ENCODE results near the gene NHERF1. TPM values are rescaled to one million over a fixed set of nuclear protein-coding genes. Genes with fewer than 3 reads are reported as not detected.

The NHERF1 gene
- total RNA-seq, 2 experiments from 2014 or later, result 70.8 to 77.6 TPM

DNA sequence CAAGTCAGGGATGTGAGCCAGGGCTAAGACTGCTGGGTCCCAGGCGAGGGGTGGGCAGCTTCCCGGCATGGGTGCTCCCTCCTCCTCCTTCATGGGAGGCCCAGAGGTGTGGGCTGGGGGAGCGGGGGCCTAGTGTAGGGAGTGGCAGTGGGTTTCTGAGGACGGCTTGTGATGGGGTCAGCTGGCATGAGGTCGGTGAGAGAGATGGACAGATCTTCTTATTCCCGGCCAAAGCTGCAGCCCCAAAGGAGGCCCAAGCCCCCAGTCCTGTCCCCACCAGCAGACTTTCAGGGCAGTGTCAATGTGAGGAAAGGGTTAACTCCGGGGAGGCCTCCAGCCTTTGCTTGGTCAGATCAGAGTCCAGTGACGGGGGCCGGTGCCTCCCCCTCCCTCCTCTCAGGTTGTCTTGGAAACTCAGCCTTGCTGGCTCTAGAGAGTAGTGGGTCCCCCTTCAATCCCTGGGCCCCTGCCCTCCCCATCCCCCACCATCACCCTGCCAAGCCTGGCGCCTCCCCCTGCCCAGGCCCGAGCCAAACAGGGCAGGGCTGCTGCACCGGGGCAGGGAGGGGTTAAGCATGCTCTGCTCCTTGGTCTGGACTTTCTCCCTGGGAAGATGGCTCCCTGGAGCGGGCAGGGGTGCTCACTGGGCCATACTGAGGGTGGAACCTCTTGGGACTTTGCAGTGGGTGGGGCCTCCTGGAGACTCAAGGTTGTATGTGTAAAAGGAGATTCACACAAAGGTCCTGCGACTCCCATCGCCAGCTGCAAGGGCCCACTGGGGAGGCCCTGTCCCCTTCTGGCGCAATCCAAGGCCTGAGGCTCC is 15.3 kb downstream of the NHERF1 start:
- no peaks in the 10 kb centered on the region for H3K27me3 Mint-ChIP-seq (ENCODE audit: low read depth)
- peaks cover 7% of the 10 kb centered on the region for H3K36me3 Mint-ChIP-seq (ENCODE audit: low read depth)
- CTCF ChIA-PET, result interaction anchor here (0.7 kb wide), 1 partner anchor 27 kb away, joined by 3 read pairs; no protein-coding TSS in a partner anchor
- H3K9me3 Mint-ChIP-seq, result no peaks in the 10 kb centered on the region
- H3K4me1 Mint-ChIP-seq (ENCODE audit: low read depth), result peaks cover 25% of the 10 kb centered on the region
- H3K4me3 Mint-ChIP-seq, result no peak overlapping the region
- H3K27ac Mint-ChIP-seq, result no peak overlapping the region
- DNase-seq, result no peak
- intact Hi-C loops (cut with micrococcal nuclease), result no loop called here

- Mint-ChIP-seq H3K9me3 (no peaks in the 10 kb centered on the region), H3K4me3 (no peak overlapping the region), H3K4me1 (ENCODE audit: low read depth) (peaks cover 17% of the 10 kb centered on the region), H3K36me3 (ENCODE audit: low read depth) (peaks cover 9% of the 10 kb centered on the region), H3K27me3 (ENCODE audit: low read depth) (no peaks in the 10 kb centered on the region), H3K27ac (no peak overlapping the region)
- no peak for DNase-seq
- CTCF ChIA-PET, result interaction anchor here (0.7 kb wide), 1 partner anchor 26 kb away, joined by 3 read pairs; no protein-coding TSS in a partner anchor
- intact Hi-C loops (cut with micrococcal nuclease), result no loop called here
These were observed 16.4 kb downstream of the NHERF1 start for GRCh38 chr17:74764751-74765286.

- intact Hi-C loops (cut with micrococcal nuclease), result no loop called here
- Mint-ChIP-seq H3K27me3 (ENCODE audit: low read depth) (no peaks in the 10 kb centered on the region), H3K36me3 (ENCODE audit: low read depth) (peaks cover 11% of the 10 kb centered on the region), H3K4me1 (ENCODE audit: low read depth) (peaks cover 16% of the 10 kb centered on the region), H3K27ac (peak overlapping the region; percentile 56), H3K4me3 (no peak overlapping the region), H3K9me3 (no peaks in the 10 kb centered on the region)
- no peak for DNase-seq
- CTCF ChIA-PET, result no interaction called here
These were observed 18.0 kb downstream of the NHERF1 start for GRCh38 chr17:74766413-74766812.

DNA sequence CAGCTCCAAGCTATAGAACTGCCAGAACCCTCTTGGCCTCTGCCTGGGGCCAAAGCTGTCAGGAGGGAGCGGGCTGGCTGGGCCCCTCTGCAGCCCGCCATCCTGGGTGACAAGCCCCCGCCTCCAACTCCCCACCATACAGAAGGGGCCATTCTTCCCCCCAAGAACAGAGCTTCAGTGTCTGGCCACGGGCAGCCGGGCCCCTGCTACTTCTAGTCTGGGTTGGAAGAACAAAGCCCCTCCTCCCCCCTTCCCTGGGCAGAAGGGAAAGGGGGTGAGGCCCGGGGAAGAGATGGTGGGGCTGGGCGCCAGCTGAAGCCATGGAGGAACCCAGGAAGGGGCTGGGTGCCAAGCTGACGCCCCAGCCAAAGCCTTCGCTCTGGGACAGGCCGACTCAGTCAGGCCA is 18.7 kb downstream of the NHERF1 start:
- H3K4me3 Mint-ChIP-seq, result no peak overlapping the region
- no peak for DNase-seq
- H3K27me3 Mint-ChIP-seq (ENCODE audit: low read depth), result no peaks in the 10 kb centered on the region
- CTCF ChIA-PET, result interaction anchor here (1.0 kb wide), 1 partner anchor 9 kb away, joined by 4 read pairs; the partner anchor contains the start of gene NAT9
- H3K4me1 Mint-ChIP-seq (ENCODE audit: low read depth), result peaks cover 16% of the 10 kb centered on the region
- intact Hi-C loops (cut with micrococcal nuclease), result no loop called here
- peaks cover 11% of the 10 kb centered on the region for H3K36me3 Mint-ChIP-seq (ENCODE audit: low read depth)
- H3K27ac Mint-ChIP-seq, result no peak overlapping the region
- no peaks in the 10 kb centered on the region for H3K9me3 Mint-ChIP-seq

DNA sequence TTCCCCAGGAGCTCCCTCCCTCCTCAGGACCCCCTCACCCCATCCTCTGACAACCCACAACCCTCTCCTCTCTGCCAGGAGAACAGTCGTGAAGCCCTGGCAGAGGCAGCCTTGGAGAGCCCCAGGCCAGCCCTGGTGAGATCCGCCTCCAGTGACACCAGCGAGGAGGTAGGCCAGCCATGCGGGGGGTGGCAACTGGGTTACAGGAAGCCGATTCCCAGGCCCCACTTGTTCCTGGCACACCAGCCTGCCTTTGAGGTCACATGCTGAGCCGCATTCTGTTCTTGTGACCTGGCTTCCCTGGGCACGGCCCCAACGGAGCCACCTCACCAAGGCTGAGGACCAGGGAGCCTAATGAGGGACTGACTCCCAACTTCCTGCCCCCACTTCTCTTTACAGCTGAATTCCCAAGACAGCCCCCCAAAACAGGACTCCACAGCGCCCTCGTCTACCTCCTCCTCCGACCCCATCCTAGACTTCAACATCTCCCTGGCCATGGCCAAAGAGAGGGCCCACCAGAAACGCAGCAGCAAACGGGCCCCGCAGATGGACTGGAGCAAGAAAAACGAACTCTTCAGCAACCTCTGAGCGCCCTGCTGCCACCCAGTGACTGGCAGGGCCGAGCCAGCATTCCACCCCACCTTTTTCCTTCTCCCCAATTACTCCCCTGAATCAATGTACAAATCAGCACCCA is 19.8 kb downstream of the NHERF1 start:
- no peak overlapping the region for H3K4me3 Mint-ChIP-seq
- peak overlapping the region; percentile 71 for H3K27ac Mint-ChIP-seq

DNA sequence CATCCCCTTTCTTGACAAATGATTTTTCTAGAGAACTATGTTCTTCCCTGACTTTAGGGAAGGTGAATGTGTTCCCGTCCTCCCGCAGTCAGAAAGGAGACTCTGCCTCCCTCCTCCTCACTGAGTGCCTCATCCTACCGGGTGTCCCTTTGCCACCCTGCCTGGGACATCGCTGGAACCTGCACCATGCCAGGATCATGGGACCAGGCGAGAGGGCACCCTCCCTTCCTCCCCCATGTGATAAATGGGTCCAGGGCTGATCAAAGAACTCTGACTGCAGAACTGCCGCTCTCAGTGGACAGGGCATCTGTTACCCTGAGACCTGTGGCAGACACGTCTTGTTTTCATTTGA is 20.3 kb downstream of the NHERF1 start:
- CTCF ChIA-PET, result interaction anchor here (1.3 to 3.6 kb wide), 4 partner anchors 9 to 111 kb away, joined by 4 to 59 read pairs (median 31); no protein-coding TSS in a partner anchor
- Mint-ChIP-seq H3K4me3 (no peak overlapping the region), H3K27me3 (ENCODE audit: low read depth) (no peaks in the 10 kb centered on the region), H3K4me1 (ENCODE audit: low read depth) (peaks cover 22% of the 10 kb centered on the region), H3K9me3 (no peaks in the 10 kb centered on the region), H3K36me3 (ENCODE audit: low read depth) (peaks cover 15% of the 10 kb centered on the region), H3K27ac (peak overlapping the region; percentile 71)
- no peak for DNase-seq
- intact Hi-C loops (cut with micrococcal nuclease), result no loop called here

More for the DNA sequence above, 19.8 kb downstream of the NHERF1 start:
- no peaks in the 10 kb centered on the region for H3K27me3 Mint-ChIP-seq (ENCODE audit: low read depth)
- CTCF ChIA-PET, result interaction anchor here (1.0 kb wide), 1 partner anchor 8 kb away, joined by 4 read pairs; the partner anchor contains the start of gene NAT9
- H3K9me3 Mint-ChIP-seq, result no peaks in the 10 kb centered on the region
- H3K36me3 Mint-ChIP-seq (ENCODE audit: low read depth), result peaks cover 15% of the 10 kb centered on the region
- peaks cover 20% of the 10 kb centered on the region for H3K4me1 Mint-ChIP-seq (ENCODE audit: low read depth)
- intact Hi-C loops (cut with micrococcal nuclease), result no loop called here
- DNase-seq, result no peak

DNA sequence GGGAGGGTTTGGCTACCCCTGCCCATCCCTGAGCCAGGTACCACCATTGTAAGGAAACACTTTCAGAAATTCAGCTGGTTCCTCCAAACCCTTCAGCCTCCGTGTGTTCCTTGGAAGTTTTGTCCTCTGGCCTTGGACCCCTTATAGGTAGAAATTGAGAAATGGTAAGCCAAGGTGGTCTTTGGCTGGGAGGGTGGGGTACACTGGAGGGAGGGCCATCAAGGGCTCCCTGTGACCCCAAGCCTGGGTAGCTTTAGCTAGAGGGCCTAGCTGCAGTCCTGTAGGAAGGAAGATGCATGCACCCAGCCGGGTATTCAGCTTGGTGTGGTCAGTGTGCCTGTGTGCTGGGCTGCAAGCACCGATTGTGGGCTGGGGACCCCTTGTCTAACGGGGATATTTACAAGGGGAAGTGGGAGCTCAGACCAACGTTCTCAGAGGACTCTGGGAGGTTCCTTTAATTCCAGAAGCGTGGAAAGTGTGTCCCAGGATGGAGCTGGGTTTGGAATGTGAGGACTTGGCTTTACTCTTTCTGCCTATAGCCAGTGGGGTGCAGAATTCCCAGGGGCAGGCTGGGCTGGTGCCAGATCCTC is 20.9 kb downstream of the NHERF1 start:
- intact Hi-C loops (cut with micrococcal nuclease), result no loop called here
- peaks cover 19% of the 10 kb centered on the region for H3K36me3 Mint-ChIP-seq (ENCODE audit: low read depth)
- H3K9me3 Mint-ChIP-seq, result no peaks in the 10 kb centered on the region
- CTCF ChIA-PET, result interaction anchor here (0.6 to 3.6 kb wide), 8 partner anchors 10 to 112 kb away, joined by 3 to 59 read pairs (median 8); partner anchors contain the start of gene RAB37
- peak overlapping the region; percentile 71 for H3K27ac Mint-ChIP-seq
- H3K4me3 Mint-ChIP-seq, result no peak overlapping the region
- no peaks in the 10 kb centered on the region for H3K27me3 Mint-ChIP-seq (ENCODE audit: low read depth)
- DNase-seq, result no peak
- peaks cover 27% of the 10 kb centered on the region for H3K4me1 Mint-ChIP-seq (ENCODE audit: low read depth)

GRCh38 chr17:74769856-74770497 is 21.5 kb downstream of the NHERF1 start:
- H3K27ac Mint-ChIP-seq, result peak overlapping the region; percentile 79
- CTCF ChIA-PET, result interaction anchor here (0.6 to 3.6 kb wide), 10 partner anchors 10 to 113 kb away, joined by 3 to 59 read pairs (median 10); partner anchors contain the start of gene RAB37
- no peaks in the 10 kb centered on the region for H3K9me3 Mint-ChIP-seq
- no peaks in the 10 kb centered on the region for H3K27me3 Mint-ChIP-seq (ENCODE audit: low read depth)
- peaks cover 19% of the 10 kb centered on the region for H3K36me3 Mint-ChIP-seq (ENCODE audit: low read depth)
- H3K4me1 Mint-ChIP-seq (ENCODE audit: low read depth), result peaks cover 27% of the 10 kb centered on the region
- no peak for DNase-seq
- no peak overlapping the region for H3K4me3 Mint-ChIP-seq
- intact Hi-C loops (cut with micrococcal nuclease), result loop anchor here (1.0 kb wide), 4 partner anchors 11 to 113 kb away; partner anchors contain the start of gene NHERF1

GRCh38 chr17:74770498-74771318 is 22.3 kb downstream of the NHERF1 start:
- CTCF ChIA-PET, result interaction anchor here (0.6 to 3.6 kb wide), 19 partner anchors 9 to 116 kb away, joined by 3 to 59 read pairs (median 5); partner anchors contain the start of gene RAB37
- H3K36me3 Mint-ChIP-seq (ENCODE audit: low read depth), result peaks cover 20% of the 10 kb centered on the region
- intact Hi-C loops (cut with micrococcal nuclease), result loop anchor here (1.0 kb wide), 4 partner anchors 11 to 113 kb away; partner anchors contain the start of gene NHERF1
- peak overlapping the region; percentile 79 for H3K27ac Mint-ChIP-seq
- DNase-seq, result peak; percentile 84
- H3K9me3 Mint-ChIP-seq, result no peaks in the 10 kb centered on the region
- no peak overlapping the region for H3K4me3 Mint-ChIP-seq
- peaks cover 32% of the 10 kb centered on the region for H3K4me1 Mint-ChIP-seq (ENCODE audit: low read depth)
- H3K27me3 Mint-ChIP-seq (ENCODE audit: low read depth), result no peaks in the 10 kb centered on the region

DNA sequence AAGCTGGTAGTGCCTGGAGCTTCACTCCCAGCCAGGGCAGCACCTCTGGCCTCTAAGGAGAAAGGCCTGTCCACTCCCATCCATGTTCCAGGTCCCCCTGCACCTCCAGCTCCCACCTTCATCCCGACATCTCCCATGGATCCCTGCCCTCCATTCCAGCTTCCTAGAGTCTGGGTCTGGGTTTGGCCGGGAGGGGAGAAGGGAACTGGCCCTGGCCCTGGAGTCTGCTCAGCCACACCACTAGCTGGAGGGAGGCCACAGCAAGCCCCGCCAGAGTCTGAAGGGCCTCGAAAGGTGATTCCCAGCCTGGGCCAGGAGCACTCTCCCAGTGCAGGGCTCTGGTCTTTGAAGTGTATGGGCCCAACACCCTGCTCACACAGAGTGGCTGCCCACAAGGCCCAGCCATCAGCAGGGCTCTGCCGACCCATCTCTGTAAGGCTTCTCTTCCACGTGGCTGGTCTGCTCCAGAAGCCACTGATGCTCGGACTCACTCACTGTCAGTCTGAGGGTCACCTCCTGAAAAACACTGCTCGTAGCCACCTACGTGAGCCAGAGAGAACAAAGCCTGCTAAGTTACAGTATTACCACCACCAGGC is 23.0 kb downstream of the NHERF1 start:
- DNase-seq, result no peak
- no peak overlapping the region for H3K4me3 Mint-ChIP-seq
- intact Hi-C loops (cut with micrococcal nuclease), result no loop called here
- H3K27ac Mint-ChIP-seq, result no peak overlapping the region
- peaks cover 25% of the 10 kb centered on the region for H3K36me3 Mint-ChIP-seq (ENCODE audit: low read depth)
- no peaks in the 10 kb centered on the region for H3K27me3 Mint-ChIP-seq (ENCODE audit: low read depth)
- H3K4me1 Mint-ChIP-seq (ENCODE audit: low read depth), result peaks cover 37% of the 10 kb centered on the region
- H3K9me3 Mint-ChIP-seq, result no peaks in the 10 kb centered on the region
- CTCF ChIA-PET, result interaction anchor here (0.6 to 3.6 kb wide), 20 partner anchors 8 to 116 kb away, joined by 3 to 59 read pairs (median 5); partner anchors contain the start of gene RAB37
